HG03439 (cell line): ENCODE measurements around the gene SRPK3.

Experiments used
- ATAC-seq: cut with Tn5 transposase; IDR thresholded peaks from one replicate; pipeline ENCODE4 v1.9.1; 2021; ENCODE audit warnings: mild to moderate bottlenecking, moderate library complexity; ENCODE audit not compliant: unreplicated experiment

The SRPK3 gene

GRCh38 chrX:153769865-153770600 is 10.8 kb upstream of the SRPK3 start:
- no peak for ATAC-seq

GRCh38 chrX:153770601-153771414 is 10.0 kb upstream of the SRPK3 start:
- ATAC-seq, result no peak

- no peak for ATAC-seq
These were observed 9.2 kb upstream of the SRPK3 start for GRCh38 chrX:153771415-153772315.

- no peak for ATAC-seq
These were observed 8.3 kb upstream of the SRPK3 start for GRCh38 chrX:153772316-153773217.

GRCh38 chrX:153773218-153773611 is 7.6 kb upstream of the SRPK3 start:
- no peak for ATAC-seq

- ATAC-seq, result no peak
These were observed 6.9 kb upstream of the SRPK3 start for GRCh38 chrX:153773741-153774575.

GRCh38 chrX:153774576-153775292 is 6.1 kb upstream of the SRPK3 start:
- ATAC-seq, result no peak

GRCh38 chrX:153775293-153776119 is 5.3 kb upstream of the SRPK3 start:
- no peak for ATAC-seq

- no peak for ATAC-seq
These were observed 4.7 kb upstream of the SRPK3 start for GRCh38 chrX:153776120-153776599.

GRCh38 chrX:153776611-153777045 is 4.2 kb upstream of the SRPK3 start:
- no peak for ATAC-seq

GRCh38 chrX:153777261-153778090 is 3.4 kb upstream of the SRPK3 start:
- no peak for ATAC-seq

- ATAC-seq, result no peak
These were observed 2.7 kb upstream of the SRPK3 start for GRCh38 chrX:153778181-153778580.

GRCh38 chrX:153778684-153779101 is 2.1 kb upstream of the SRPK3 start:
- ATAC-seq, result no peak

GRCh38 chrX:153779891-153780677 is 757 bp upstream of the SRPK3 start:
- ATAC-seq, result no peak

GRCh38 chrX:153781428-153782047 is 697 bp downstream of the SRPK3 start:
- ATAC-seq, result no peak
